Endothelial cell of umbilical vein (primary cell): Measurements from ENCODE around the gene VLDLR.

Experiments used
- CTCF ChIP-seq, 2 donors: IDR thresholded peaks; 1 replicate in 1 of 2; 2 replicates in 1 of 2; pipeline ENCODE4 v1.5.1; 2011; ENCODE audit warnings: low read length in 2 of 2, mild to moderate bottlenecking in 2 of 2, moderate library complexity in 2 of 2, control low read depth in 1 of 2, inconsistent platforms in 1 of 2, low read depth in 1 of 2; ENCODE audit not compliant: insufficient read depth in 1 of 2; ENCODE audit errors: extremely low read depth in 1 of 2
- POLR2A ChIP-seq: IDR thresholded peaks from 2 replicates; pipeline ENCODE4 v1.6.1; 2012; ENCODE audit warnings: low read depth, mild to moderate bottlenecking, control low read depth, low read length

- TF ChIP-seq CTCF (IDR thresholded peaks at IDR 0.05; ENCODE audit: extremely low read depth in 1 of 2, insufficient read depth in 1 of 2, low read depth in 1 of 2, low read length in 2 of 2) (no peak), POLR2A (no peak)
Measured at GRCh38 chr9:2691626-2692025, 70.0 kb downstream of the VLDLR start.
